CD14-positive monocyte (primary cell): ENCODE data around the gene HLCS. TPM values are rescaled to one million over a fixed set of nuclear protein-coding genes. Genes with fewer than 3 reads are reported as not detected.

Experiments used
- DNase-seq, 3 donors: peaks; one replicate each; pipeline ENCODE4 v3.0.0-alpha.2; 2011 to 2022
- H2AFZ ChIP-seq: 2 replicates; pipeline ENCODE4 v1.6.0; 2012; ENCODE audit warnings: mild to moderate bottlenecking, low read depth, low read length, inconsistent platforms; ENCODE audit not compliant: insufficient read depth, poor library complexity, severe bottlenecking
- H3K27ac ChIP-seq, 2 donors: 1 replicate in 1 of 2; 2 replicates in 1 of 2; pipeline ENCODE4 v1.5.1; 2012 to 2013; ENCODE audit warnings: low read length in 2 of 2, control low read depth in 1 of 2, inconsistent platforms in 1 of 2, low read depth in 1 of 2, mild to moderate bottlenecking in 1 of 2
- H3K27me3 ChIP-seq, 2 donors: one replicate each; pipeline versions ENCODE4 v1.6.0 to v1.6.1; 2011 to 2013; ENCODE audit warnings: low read length in 2 of 2; ENCODE audit not compliant: control insufficient read depth in 2 of 2, insufficient read depth in 2 of 2
- H3K36me3 ChIP-seq, 2 donors: replicated peaks in 1 of 2; 1 replicate in 1 of 2; 2 replicates in 1 of 2; pipeline versions ENCODE4 v1.5.1 to v1.6.1; 2012 to 2013; ENCODE audit warnings: low read length in 2 of 2, control low read depth in 1 of 2, inconsistent platforms in 1 of 2, mild to moderate bottlenecking in 1 of 2; ENCODE audit not compliant: insufficient read depth in 2 of 2, control insufficient read depth in 1 of 2
- H3K4me1 ChIP-seq, 2 donors: 1 replicate in 1 of 2; 2 replicates in 1 of 2; pipeline versions ENCODE4 v1.5.1 to v1.6.1; 2012 to 2013; ENCODE audit warnings: low read length in 2 of 2, control low read depth in 1 of 2, inconsistent platforms in 1 of 2, mild to moderate bottlenecking in 1 of 2, moderate library complexity in 1 of 2; ENCODE audit not compliant: insufficient read depth in 2 of 2, control insufficient read depth in 1 of 2
- H3K4me2 ChIP-seq: replicated peaks from 2 replicates; pipeline ENCODE3; 2012; ENCODE audit warnings: low read length, moderate library complexity, mild to moderate bottlenecking; ENCODE audit not compliant: poor library complexity, severe bottlenecking; ENCODE audit errors: extremely low read depth
- H3K4me3 ChIP-seq, 3 experiments: fragments of 200-600 bp in 1 of 3; sonication (generic) in 1 of 3; replicated peaks in 1 of 3; 1 replicate in 2 of 3; 2 replicates in 1 of 3; pipeline ENCODE4 v1.5.1; 2011 to 2013; ENCODE audit warnings: low read length in 3 of 3, mild to moderate bottlenecking in 3 of 3, control low read depth in 2 of 3, low read depth in 2 of 3, inconsistent platforms in 1 of 3, moderate library complexity in 1 of 3
- H3K79me2 ChIP-seq: 2 replicates; pipeline ENCODE4 v1.6.0; 2012; ENCODE audit warnings: mild to moderate bottlenecking, control low read depth, inconsistent platforms, low read length, moderate library complexity; ENCODE audit not compliant: insufficient read depth
- H3K9ac ChIP-seq: 2 replicates; pipeline ENCODE4 v1.6.0; 2017; ENCODE audit warnings: low read length, mild to moderate bottlenecking; ENCODE audit not compliant: insufficient read depth, poor library complexity, severe bottlenecking
- H3K9me3 ChIP-seq, 2 donors: replicated peaks in 1 of 2; 1 replicate in 1 of 2; 2 replicates in 1 of 2; pipeline versions ENCODE4 v1.5.1 to v1.6.1; 2012 to 2013; ENCODE audit warnings: low read length in 2 of 2, control low read depth in 1 of 2; ENCODE audit not compliant: control insufficient read depth in 1 of 2, insufficient read depth in 1 of 2
- H4K20me1 ChIP-seq: 2 replicates; pipeline ENCODE4 v1.6.0; 2012; ENCODE audit warnings: mild to moderate bottlenecking, low read length, control low read depth, moderate library complexity; ENCODE audit not compliant: insufficient read depth
- H3K27ac Mint-ChIP-seq, 7 donors: one replicate each; pipeline ENCODE4 v1.8.0; 2020; ENCODE audit warnings: mild to moderate bottlenecking in 7 of 7, mixed read lengths in 7 of 7, moderate library complexity in 6 of 7, inconsistent platforms in 2 of 7
- H3K27me3 Mint-ChIP-seq, 3 donors: one replicate each; pipeline ENCODE4 v1.8.0; 2021 to 2022; ENCODE audit warnings: low read depth in 3 of 3, mild to moderate bottlenecking in 3 of 3, mixed read lengths in 3 of 3, moderate library complexity in 3 of 3, inconsistent platforms in 1 of 3
- H3K36me3 Mint-ChIP-seq, 2 donors: one replicate each; pipeline ENCODE4 v1.8.0; 2020; ENCODE audit warnings: mixed read lengths in 2 of 2, inconsistent platforms in 1 of 2, mild to moderate bottlenecking in 1 of 2
- H3K4me1 Mint-ChIP-seq: one replicate; pipeline ENCODE4 v1.8.0; 2020; ENCODE audit warnings: mild to moderate bottlenecking, mixed read lengths
- H3K4me3 Mint-ChIP-seq, 2 donors: one replicate each; pipeline ENCODE4 v1.8.0; 2020; ENCODE audit warnings: mild to moderate bottlenecking in 2 of 2, mixed read lengths in 2 of 2, moderate library complexity in 1 of 2
- H3K9me3 Mint-ChIP-seq, 7 donors: one replicate each; pipeline ENCODE4 v1.8.0; 2020 to 2022; ENCODE audit warnings: mixed read lengths in 7 of 7, mild to moderate bottlenecking in 6 of 7, moderate library complexity in 6 of 7, inconsistent platforms in 2 of 7
- WGBS: methylation state at CpG from one replicate; pipeline ENCODE4 v1.1.5; 2013; ENCODE audit warnings: missing lambda C conversion rate; ENCODE audit not compliant: insufficient coverage; 5-methylcytosine and 5-hydroxymethylcytosine counted together
- intact Hi-C, 2 donors: fragments of 100-400 bp; cut with micrococcal nuclease; formaldehyde crosslinking; loops; one replicate each; pipeline versions ENCODE4 v1.15.0 to v1.15.1; 2023
- polyA plus RNA-seq, 3 donors: library from polyadenylated mRNA; depleted of rRNA in 1 of 3; unstranded in 2 of 3; stranded (reverse) in 1 of 3; fragments of 300-500 nt in 2 of 3; fragments of >200 nt in 1 of 3; fragmentation: Illumina TruSeq in 2 of 3; gene quantifications; 1 replicate in 2 of 3; 2 replicates in 1 of 3; pipeline ENCODE4 v1.2.3, GENCODE V29; 2012 to 2021
- TF ChIP-seq, protein P1 (sequence below): fragments of 200-600 bp; IDR thresholded peaks from one replicate; pipeline ENCODE4 v1.8.0; 2022; ENCODE audit warnings: antibody characterized with exemption, mild to moderate bottlenecking

The HLCS gene
- polyA plus RNA-seq, 3 donors = 2.1 to 3.1 (median 2.2) TPM

DNA sequence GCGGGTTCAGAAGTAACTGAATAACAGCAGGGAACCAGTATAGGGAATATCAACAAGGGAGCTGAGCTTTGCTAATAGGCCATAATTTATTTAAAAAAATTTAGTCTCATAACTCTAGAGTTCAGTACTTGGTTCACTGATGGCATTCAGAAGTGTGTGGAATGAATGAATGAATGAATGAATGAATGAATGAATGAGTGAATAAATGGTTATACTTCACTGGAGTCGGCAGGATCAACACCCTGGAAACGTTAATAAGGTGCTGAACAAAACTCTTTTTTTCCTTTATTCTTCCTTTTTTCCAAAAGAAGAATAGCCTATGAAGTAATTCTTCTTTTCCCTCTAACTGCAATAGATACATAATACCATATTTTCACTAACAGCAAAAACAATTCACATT, 138.3 kb downstream of the HLCS start:
- no peaks in the 10 kb centered on the region for H3K36me3 Mint-ChIP-seq
- no peak for DNase-seq
- H3K9me3 Mint-ChIP-seq = peaks cover 0 to 3% (median 0%) of the 10 kb centered on the region in 7 donors
- no peak overlapping the region for H3K27ac ChIP-seq
- intact Hi-C loops = no loop called here
- H3K4me3 Mint-ChIP-seq = no peak overlapping the region
- no CpG with 5 or more reads among the region's 3 CpGs for WGBS
- H3K4me2 ChIP-seq = no peak overlapping the region
- no peaks in the 10 kb centered on the region for H3K9me3 ChIP-seq
- no peaks in the 10 kb centered on the region for H3K79me2 ChIP-seq
- H2AFZ ChIP-seq = no peak overlapping the region
- no peak overlapping the region for H3K9ac ChIP-seq
- H3K4me3 ChIP-seq = no peak overlapping the region
- H3K4me1 ChIP-seq = no peaks in the 10 kb centered on the region
- no peaks in the 10 kb centered on the region for H3K4me1 Mint-ChIP-seq
- peaks cover 0 to 1% (median 0%) of the 10 kb centered on the region in 3 donors for H3K27me3 Mint-ChIP-seq
- no peak overlapping the region for H3K27ac Mint-ChIP-seq
- no peaks in the 10 kb centered on the region for H3K27me3 ChIP-seq
- TF ChIP-seq, protein P1, sequence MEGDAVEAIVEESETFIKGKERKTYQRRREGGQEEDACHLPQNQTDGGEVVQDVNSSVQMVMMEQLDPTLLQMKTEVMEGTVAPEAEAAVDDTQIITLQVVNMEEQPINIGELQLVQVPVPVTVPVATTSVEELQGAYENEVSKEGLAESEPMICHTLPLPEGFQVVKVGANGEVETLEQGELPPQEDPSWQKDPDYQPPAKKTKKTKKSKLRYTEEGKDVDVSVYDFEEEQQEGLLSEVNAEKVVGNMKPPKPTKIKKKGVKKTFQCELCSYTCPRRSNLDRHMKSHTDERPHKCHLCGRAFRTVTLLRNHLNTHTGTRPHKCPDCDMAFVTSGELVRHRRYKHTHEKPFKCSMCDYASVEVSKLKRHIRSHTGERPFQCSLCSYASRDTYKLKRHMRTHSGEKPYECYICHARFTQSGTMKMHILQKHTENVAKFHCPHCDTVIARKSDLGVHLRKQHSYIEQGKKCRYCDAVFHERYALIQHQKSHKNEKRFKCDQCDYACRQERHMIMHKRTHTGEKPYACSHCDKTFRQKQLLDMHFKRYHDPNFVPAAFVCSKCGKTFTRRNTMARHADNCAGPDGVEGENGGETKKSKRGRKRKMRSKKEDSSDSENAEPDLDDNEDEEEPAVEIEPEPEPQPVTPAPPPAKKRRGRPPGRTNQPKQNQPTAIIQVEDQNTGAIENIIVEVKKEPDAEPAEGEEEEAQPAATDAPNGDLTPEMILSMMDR = no peak
- H4K20me1 ChIP-seq = no peaks in the 10 kb centered on the region
- H3K36me3 ChIP-seq = no peaks in the 10 kb centered on the region

DNA sequence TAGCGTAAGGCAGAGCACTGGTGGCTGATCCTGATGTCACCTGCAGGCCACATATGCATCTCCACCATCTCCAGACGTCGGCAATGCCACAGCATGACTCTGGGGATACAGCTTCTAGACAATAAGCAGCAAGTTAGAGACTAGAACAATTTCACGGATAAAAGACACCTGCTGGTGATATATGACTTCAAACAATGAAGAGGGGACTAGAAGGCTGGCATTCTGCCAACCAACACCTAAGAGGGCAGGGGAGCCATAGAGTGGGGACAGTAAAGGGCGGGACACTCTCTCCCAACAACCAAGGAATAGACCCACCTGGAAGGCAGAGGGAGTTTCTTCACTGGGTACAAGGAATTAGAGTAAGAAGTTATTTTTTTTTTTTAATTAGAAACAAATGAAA, 140.8 kb downstream of the HLCS start:
- Histone ChIP-seq H3K9me3 (no peaks in the 10 kb centered on the region), H3K4me1 (no peaks in the 10 kb centered on the region), H2AFZ (no peak overlapping the region), H3K4me2 (no peak overlapping the region), H3K9ac (no peak overlapping the region), H3K27me3 (no peaks in the 10 kb centered on the region), H3K4me3 (no peak overlapping the region), H4K20me1 (no peaks in the 10 kb centered on the region), H3K27ac (no peak overlapping the region), H3K36me3 (no peaks in the 10 kb centered on the region), H3K79me2 (no peaks in the 10 kb centered on the region)
- H3K36me3 Mint-ChIP-seq = no peaks in the 10 kb centered on the region
- no peak overlapping the region for H3K27ac Mint-ChIP-seq
- H3K9me3 Mint-ChIP-seq = peaks cover 0 to 3% (median 0%) of the 10 kb centered on the region in 7 donors
- TF ChIP-seq, protein P1 = no peak
- no peak overlapping the region for H3K4me3 Mint-ChIP-seq
- H3K4me1 Mint-ChIP-seq = no peaks in the 10 kb centered on the region
- intact Hi-C loops = no loop called here
- peaks cover 0 to 1% (median 0%) of the 10 kb centered on the region in 3 donors for H3K27me3 Mint-ChIP-seq
- 100% methylated on average over 1 of the region's 5 CpGs for WGBS
- DNase-seq = no peak
